ENCODE results near the gene ZNF3. TPM values are rescaled to one million over a fixed set of nuclear protein-coding genes. Genes with fewer than 3 reads are reported as not detected.

The ZNF3 gene
- total RNA-seq, 2 experiments from 2014 or later: 25.3 to 27.4 TPM

DNA sequence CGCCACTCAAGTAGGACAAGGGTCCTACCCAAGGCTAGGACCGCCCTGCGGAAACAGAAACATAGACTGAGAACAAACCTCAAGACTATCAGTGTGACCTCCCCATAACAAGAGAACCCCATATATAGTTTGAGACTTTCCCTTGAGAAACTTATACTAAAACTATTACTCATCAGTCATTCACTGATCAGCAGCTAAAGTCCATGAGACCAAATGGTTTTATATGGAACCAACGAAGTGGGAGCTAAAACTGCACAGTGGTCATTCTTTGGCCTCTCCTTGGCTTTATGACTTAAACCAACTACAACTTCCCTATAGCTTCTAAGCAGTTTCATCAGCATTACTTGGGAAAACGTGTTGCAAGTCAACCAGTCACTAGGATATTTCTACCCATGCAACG lies 45.6 kb downstream of the ZNF3 start:
- ChIA-PET POLR2A (no interaction called here), CTCF (no interaction called here)

DNA sequence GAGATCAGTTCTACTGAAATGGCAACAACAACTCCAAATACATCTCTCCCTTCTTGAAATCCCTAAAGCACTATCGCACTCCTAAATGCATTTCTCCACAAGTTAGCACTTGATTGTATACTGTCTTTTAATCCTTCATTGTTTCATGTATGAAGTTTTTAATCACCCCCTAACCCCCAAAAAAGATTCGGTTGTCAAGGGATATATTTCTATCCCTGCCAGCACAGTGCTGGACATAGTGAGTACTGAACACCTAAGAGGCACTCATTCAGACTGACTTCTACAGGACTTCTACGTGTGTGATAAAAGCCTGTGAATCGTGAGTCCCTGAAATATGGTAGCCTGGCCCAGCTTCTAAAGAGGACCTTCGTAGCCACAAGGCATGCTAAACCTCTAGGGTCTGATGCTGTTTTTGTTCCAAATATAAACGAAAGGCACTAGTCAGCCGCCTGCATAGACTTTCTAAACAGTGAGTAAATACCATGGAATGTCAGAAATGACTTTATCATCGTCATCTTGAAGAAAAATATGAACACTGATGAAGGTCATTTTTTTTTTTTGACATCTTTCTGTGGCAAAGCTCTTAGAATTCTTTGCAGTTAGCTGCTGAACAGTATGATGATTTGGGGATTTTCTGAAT lies 46.5 kb downstream of the ZNF3 start:
- CTCF ChIA-PET: no interaction called here
- POLR2A ChIA-PET: no interaction called here

DNA sequence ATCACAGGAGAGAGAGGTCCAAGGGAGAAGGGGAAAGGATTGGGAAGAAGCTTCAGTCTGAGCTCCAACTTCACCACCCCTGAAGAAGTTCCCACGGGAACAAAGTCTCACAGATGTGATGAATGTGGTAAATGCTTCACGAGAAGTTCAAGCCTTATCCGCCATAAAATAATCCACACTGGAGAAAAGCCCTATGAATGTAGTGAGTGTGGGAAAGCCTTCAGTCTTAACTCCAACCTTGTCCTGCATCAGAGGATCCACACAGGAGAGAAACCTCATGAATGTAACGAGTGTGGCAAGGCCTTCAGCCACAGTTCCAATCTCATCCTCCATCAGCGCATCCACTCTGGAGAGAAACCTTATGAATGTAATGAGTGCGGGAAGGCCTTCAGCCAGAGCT lies 48.0 kb downstream of the ZNF3 start:
- CTCF ChIA-PET: no interaction called here
- POLR2A ChIA-PET: no interaction called here

DNA sequence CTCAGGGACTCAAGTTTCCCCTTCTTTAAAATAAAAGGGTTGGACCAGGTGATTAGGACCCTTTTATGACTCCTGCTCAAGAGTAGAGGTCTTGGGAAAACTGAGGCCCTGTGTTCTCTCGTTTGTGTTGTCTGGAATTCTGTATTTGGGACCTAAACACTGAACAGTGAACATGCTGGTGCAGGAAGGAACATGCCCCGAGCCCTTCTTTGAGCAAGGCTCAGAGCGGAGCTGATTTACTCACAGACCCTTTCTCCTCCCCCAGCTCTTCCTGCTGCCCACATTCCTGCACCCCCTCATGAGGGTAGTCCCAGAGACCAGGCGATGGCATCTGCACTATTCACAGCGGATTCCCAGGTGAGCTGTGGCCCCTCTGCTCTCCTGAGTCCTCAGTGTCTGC lies 51.9 kb downstream of the ZNF3 start:
- CTCF ChIA-PET: interaction anchor here (0.6 kb wide), 1 partner anchor 8 kb away, joined by 4 read pairs; no protein-coding TSS in a partner anchor
- POLR2A ChIA-PET: interaction anchor here (1.1 kb wide), 1 partner anchor 10 kb away, joined by 4 read pairs; no protein-coding TSS in a partner anchor

DNA sequence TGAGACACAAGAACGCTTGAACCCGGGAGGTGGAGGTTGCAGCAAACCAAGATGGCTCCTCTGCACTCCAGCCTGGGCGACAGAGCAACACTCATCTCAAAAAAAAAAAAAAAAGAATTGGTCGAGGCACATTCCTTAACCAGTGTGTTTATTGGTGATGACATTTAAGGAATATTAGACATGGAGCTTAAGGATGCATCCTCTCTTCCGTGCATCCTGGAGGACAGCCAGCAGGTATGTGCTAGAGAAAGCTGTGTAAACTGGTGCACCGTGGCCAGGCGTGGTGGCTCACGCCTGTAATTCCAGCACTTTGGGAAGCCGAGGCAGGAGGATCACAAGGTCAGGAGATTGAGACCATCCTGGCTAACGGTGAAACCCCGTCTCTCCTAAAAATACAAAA lies 54.3 kb downstream of the ZNF3 start:
- ChIA-PET CTCF (interaction anchor here (0.7 kb wide), 1 partner anchor 99 kb away, joined by 5 read pairs; no protein-coding TSS in a partner anchor), POLR2A (interaction anchor here (0.6 to 0.9 kb wide), 2 partner anchors 11 to 55 kb away, joined by 4 read pairs; no protein-coding TSS in a partner anchor)

DNA sequence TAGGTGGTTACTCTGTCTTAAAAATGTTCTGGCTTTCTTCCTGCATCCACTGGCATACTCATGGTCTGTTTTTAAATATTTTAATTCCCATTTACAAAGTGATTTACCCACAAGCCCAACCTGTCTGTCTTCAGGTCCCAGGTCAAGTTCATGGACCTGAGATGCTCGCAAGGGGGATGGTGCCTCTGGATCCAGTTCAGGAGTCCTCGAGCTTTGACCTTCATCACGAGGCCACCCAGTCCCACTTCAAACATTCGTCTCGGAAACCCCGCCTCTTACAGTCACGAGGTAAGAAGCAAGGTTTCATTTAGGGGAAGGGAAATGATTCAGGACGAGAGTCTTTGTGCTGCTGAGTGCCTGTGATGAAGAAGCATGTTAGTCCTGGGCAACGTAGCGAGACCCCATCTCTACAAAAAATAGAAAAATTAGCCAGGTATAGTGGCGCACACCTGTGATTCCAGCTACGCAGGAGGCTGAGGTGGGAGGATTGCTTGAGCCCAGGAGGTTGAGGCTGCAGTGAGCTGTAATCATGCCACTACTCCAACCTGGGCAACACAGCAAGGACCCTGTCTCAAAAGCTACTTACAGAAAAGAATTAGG lies 57.4 kb downstream of the ZNF3 start:
- CTCF ChIA-PET: interaction anchor here (0.9 to 1.0 kb wide), 2 partner anchors 34 to 610 kb away, joined by 3 read pairs; no protein-coding TSS in a partner anchor
- POLR2A ChIA-PET: no interaction called here

DNA sequence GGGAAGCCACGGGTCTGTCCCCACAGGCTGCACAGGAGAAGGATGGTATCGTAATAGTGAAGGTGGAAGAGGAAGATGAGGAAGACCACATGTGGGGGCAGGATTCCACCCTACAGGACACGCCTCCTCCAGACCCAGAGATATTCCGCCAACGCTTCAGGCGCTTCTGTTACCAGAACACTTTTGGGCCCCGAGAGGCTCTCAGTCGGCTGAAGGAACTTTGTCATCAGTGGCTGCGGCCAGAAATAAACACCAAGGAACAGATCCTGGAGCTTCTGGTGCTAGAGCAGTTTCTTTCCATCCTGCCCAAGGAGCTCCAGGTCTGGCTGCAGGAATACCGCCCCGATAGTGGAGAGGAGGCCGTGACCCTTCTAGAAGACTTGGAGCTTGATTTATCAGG lies 58.0 kb downstream of the ZNF3 start:
- POLR2A ChIA-PET: no interaction called here
- CTCF ChIA-PET: interaction anchor here (1.0 kb wide), 1 partner anchor 611 kb away, joined by 3 read pairs; no protein-coding TSS in a partner anchor

DNA sequence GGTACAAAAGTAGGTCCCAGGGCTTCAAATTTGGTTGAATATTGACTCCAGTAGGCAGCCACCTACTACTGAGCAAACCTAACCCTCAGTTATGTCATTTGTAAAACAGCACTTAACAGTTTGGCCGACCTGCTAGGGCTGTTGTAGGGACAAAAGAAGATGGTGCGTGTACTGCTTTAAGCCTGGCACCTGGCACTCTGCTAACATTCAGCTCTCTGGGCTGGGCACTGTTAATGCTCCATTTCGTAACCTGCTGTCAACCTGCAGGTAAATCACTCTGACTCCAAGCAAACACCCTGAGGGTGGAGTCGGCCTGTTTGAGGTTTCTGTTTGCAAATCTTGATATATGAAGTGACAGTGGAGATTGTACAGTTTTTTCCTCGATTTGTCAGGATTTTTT lies 58.9 kb downstream of the ZNF3 start:
- POLR2A ChIA-PET: interaction anchor here (0.7 kb wide), 1 partner anchor 126 kb away, joined by 3 read pairs; the partner anchor contains the start of gene LAMTOR4
- CTCF ChIA-PET: no interaction called here

DNA sequence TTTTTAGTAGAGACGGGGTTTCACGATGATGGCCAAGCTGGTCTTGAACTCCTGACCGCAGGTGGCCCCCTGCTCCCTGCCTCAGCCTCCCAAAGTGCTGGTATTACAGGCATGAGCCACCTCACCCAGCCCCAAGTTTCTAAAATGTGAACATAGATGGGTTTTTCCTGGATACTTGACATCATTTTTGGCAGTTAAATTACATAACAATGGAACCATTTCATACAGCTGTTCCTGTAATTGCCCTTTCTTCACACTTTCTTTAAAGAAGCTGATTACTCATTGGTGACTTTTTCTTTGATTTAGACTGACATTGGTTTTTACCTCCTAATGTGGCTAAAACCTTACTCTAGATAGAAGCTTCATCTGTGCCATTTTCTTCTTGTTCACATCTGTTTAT lies 60.2 kb downstream of the ZNF3 start:
- CTCF ChIA-PET: interaction anchor here (0.6 to 1.2 kb wide), 4 partner anchors 8 to 684 kb away, joined by 3 to 4 read pairs (median 3); partner anchors contain the start of gene ZSCAN21
- POLR2A ChIA-PET: no interaction called here

Other genes starting within 250 kb of the ZNF3 start
- gene OR2AE1, start 204.7 kb downstream of the ZNF3 start, total RNA-seq: not detected
- 10 to 100 TPM; 24.7 to 25.5 TPM for gene TRIM4, start 162.2 kb downstream of the ZNF3 start, total RNA-seq
- gene GJC3, start 152.1 kb downstream of the ZNF3 start, total RNA-seq: under 1 TPM; 0.32 to 0.59 TPM
- not detected for gene AZGP1, start 105.7 kb downstream of the ZNF3 start, total RNA-seq
- 10 to 100 TPM; 40.4 to 44.6 TPM for gene ZKSCAN1, start 66.1 kb downstream of the ZNF3 start, total RNA-seq
- 1 to 10 TPM; 9.6 to 9.9 TPM for gene ZSCAN21, start 31.9 kb downstream of the ZNF3 start, total RNA-seq
- gene COPS6, start 7.2 kb upstream of the ZNF3 start, total RNA-seq: 100 to 1,000 TPM; 107 to 111 TPM
- 100 to 1,000 TPM; 437 to 447 TPM for gene MCM7, start 19.7 kb upstream of the ZNF3 start, total RNA-seq
- gene AP4M1, start 19.9 kb upstream of the ZNF3 start, total RNA-seq: 10 to 100 TPM; 15.3 to 15.6 TPM
- gene TAF6, start 37.6 kb upstream of the ZNF3 start, total RNA-seq: 10 to 100 TPM; 70.2 to 75.6 TPM
- gene CNPY4, start 37.9 kb upstream of the ZNF3 start, total RNA-seq: 10 to 100 TPM; 13.2 to 14.5 TPM
- 1 to 10 TPM; 3.7 to 4.2 TPM for gene MBLAC1, start 45.2 kb upstream of the ZNF3 start, total RNA-seq
- gene LAMTOR4, start 67.2 kb upstream of the ZNF3 start, total RNA-seq: 100 to 1,000 TPM; 117 to 120 TPM
- 10 to 100 TPM; 26.6 to 26.7 TPM for gene TRAPPC14, start 77.0 kb upstream of the ZNF3 start, total RNA-seq
- under 1 TPM; 0.48 to 0.71 TPM for gene GAL3ST4, start 86.9 kb upstream of the ZNF3 start, total RNA-seq
- 1 to 10 TPM; 2.3 to 2.8 TPM for gene GPC2, start 95.7 kb upstream of the ZNF3 start, total RNA-seq
- gene STAG3, start 96.2 kb upstream of the ZNF3 start, total RNA-seq: 1 to 10 TPM; 6.2 to 7.1 TPM
- 10 to 100 TPM; 22.4 to 23.6 TPM for gene PVRIG, start 138.2 kb upstream of the ZNF3 start, total RNA-seq
- not detected for gene SPDYE3, start 226.0 kb upstream of the ZNF3 start, total RNA-seq